OCI-LY3 (cell line): ENCODE data around the gene BTF3L4.
"Not testable (repeated sequence)": the region's sequence is repeated elsewhere in the genome, so short reads cannot be mapped to it uniquely, and the experiment has no call there.

Source experiments
- H2AFZ ChIP-seq: fragments of 200-600, 300-600 bp; shearing (Covaris generic); 2 replicates; pipeline ENCODE4 v1.6.0; 2014; ENCODE audit warnings: antibody characterized with exemption, low read depth, low read length
- H3K27ac ChIP-seq: fragments of 200-600, 300-600 bp; sonication (generic); 2 replicates; pipeline ENCODE4 v1.5.1; 2014; ENCODE audit warnings: mild to moderate bottlenecking, low read length, moderate library complexity, mixed read lengths
- H3K27me3 ChIP-seq: fragments of 200-600, 300-600 bp; sonication (generic); 2 replicates; pipeline ENCODE4 v1.6.1; 2014; ENCODE audit warnings: low read depth, low read length, mixed read lengths
- H3K36me3 ChIP-seq: fragments of 200-600, 300-600 bp; sonication (generic); replicated peaks from 2 replicates; pipeline ENCODE3; 2014; ENCODE audit warnings: low read depth, low read length, mixed read lengths
- H3K4me1 ChIP-seq: fragments of 300-600, 200-600 bp; sonication (generic); 2 replicates; pipeline ENCODE4 v1.6.1; 2014; ENCODE audit warnings: low read length, mixed read lengths
- H3K4me2 ChIP-seq: fragments of 200-600, 300-600 bp; sonication (generic); 2 replicates; pipeline ENCODE4 v1.6.1; 2014; ENCODE audit warnings: low read length, mixed read lengths
- H3K4me3 ChIP-seq: fragments of 300-600, 200-600 bp; sonication (generic); 2 replicates; pipeline ENCODE4 v1.5.1; 2014; ENCODE audit warnings: antibody characterized with exemption, mild to moderate bottlenecking, low read length, moderate library complexity
- H3K79me2 ChIP-seq: fragments of 300-600, 200-600 bp; shearing (Covaris generic); 2 replicates; pipeline ENCODE4 v1.6.1; 2014; ENCODE audit warnings: mild to moderate bottlenecking, low read length, mixed read lengths
- H3K9ac ChIP-seq: fragments of 300-600, 200-600 bp; shearing (Covaris generic); 2 replicates; pipeline ENCODE4 v1.6.0; 2014; ENCODE audit warnings: mild to moderate bottlenecking, low read length, moderate library complexity
- H3K9me3 ChIP-seq: fragments of 200-600, 300-600 bp; shearing (Covaris generic); 2 replicates; pipeline ENCODE4 v1.6.1; 2014; ENCODE audit warnings: low read length, mixed read lengths; ENCODE audit not compliant: insufficient read depth
- H4K20me1 ChIP-seq: fragments of 200-600, 300-600 bp; sonication (generic); 2 replicates; pipeline ENCODE4 v1.6.1; 2016; ENCODE audit warnings: low read length, mixed read lengths; ENCODE audit not compliant: insufficient read depth
- EZH2phosphoT487 ChIP-seq: fragments of 200-600 bp; shearing (Covaris generic); IDR thresholded peaks from 2 replicates; pipeline ENCODE4 v1.6.1; 2018; ENCODE audit warnings: antibody characterized with exemption, mixed run types, low read depth
- TF ChIP-seq, protein P1 (sequence below): fragments of 200-600, 300-600 bp; sonication (generic); IDR thresholded peaks from 2 replicates; pipeline ENCODE4 v1.5.1; 2014; ENCODE audit warnings: antibody characterized with exemption, low read length, low read depth

The BTF3L4 gene

DNA sequence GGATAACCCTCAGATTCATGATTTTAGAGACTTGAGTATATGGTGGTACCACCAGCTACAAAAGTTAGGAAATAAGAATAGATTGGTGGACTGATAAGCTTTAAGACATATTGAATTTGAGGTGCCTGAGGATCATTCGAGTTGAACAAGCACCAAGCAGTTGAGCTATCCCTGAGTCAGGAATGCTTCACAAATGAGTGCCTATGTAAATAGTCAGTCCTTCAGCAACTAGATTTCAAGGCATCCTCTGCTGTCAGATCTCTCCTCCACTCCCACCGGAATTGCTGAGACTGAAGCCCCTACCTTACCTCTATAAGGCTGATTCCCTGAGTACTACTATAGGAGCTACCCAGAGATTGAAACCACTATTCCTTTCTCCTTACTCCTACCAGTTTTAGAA is 7.1 kb downstream of the BTF3L4 start:
- Histone ChIP-seq H3K79me2 (peaks cover 28% of the 10 kb centered on the region), H3K27me3 (no peaks in the 10 kb centered on the region), H3K9ac (no peak overlapping the region), H3K4me2 (no peak overlapping the region), H3K4me1 (no peaks in the 10 kb centered on the region), H3K27ac (no peak overlapping the region), H3K4me3 (no peak overlapping the region), H3K36me3 (peaks cover 19% of the 10 kb centered on the region), H2AFZ (no peak overlapping the region), H4K20me1 (0 out of 2 replicates have a peak, but pooled peaks cover 3% of the 10 kb centered on the region), H3K9me3 (no peaks in the 10 kb centered on the region)
- TF ChIP-seq, protein P1, sequence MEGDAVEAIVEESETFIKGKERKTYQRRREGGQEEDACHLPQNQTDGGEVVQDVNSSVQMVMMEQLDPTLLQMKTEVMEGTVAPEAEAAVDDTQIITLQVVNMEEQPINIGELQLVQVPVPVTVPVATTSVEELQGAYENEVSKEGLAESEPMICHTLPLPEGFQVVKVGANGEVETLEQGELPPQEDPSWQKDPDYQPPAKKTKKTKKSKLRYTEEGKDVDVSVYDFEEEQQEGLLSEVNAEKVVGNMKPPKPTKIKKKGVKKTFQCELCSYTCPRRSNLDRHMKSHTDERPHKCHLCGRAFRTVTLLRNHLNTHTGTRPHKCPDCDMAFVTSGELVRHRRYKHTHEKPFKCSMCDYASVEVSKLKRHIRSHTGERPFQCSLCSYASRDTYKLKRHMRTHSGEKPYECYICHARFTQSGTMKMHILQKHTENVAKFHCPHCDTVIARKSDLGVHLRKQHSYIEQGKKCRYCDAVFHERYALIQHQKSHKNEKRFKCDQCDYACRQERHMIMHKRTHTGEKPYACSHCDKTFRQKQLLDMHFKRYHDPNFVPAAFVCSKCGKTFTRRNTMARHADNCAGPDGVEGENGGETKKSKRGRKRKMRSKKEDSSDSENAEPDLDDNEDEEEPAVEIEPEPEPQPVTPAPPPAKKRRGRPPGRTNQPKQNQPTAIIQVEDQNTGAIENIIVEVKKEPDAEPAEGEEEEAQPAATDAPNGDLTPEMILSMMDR, result no peak
- TF ChIP-seq EZH2phosphoT487, result no peak

DNA sequence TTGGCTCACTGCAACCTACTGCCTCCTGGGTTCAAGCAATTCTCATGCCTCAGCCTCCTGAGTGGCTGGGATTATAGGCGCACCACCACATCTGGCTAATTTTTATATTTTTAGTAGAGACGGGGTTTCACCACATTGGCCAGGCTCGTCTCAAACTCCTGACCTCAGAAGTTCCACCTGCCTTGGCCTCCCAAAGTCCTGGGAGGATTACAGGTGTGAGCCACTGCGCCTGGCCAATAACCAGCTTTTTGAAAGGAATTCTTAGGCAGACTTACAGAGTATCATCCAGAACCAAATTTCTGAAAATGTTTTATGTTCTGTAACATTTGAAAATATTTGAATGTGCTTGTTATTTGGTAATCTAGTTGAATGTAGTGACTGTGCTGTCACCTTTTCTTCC is 14.6 kb downstream of the BTF3L4 start:
- Histone ChIP-seq H2AFZ (no peak overlapping the region), H3K4me1 (no peaks in the 10 kb centered on the region), H3K9ac (no peak overlapping the region), H4K20me1 (no peaks in the 10 kb centered on the region; the same call in 1 of the 2 replicates), H3K9me3 (no peaks in the 10 kb centered on the region), H3K4me2 (no peak overlapping the region), H3K4me3 (no peak overlapping the region), H3K27ac (no peak overlapping the region), H3K36me3 (peaks cover 4% of the 10 kb centered on the region), H3K27me3 (no peaks in the 10 kb centered on the region), H3K79me2 (peaks cover 10% of the 10 kb centered on the region; the same call in 1 of the 2 replicates)
- TF ChIP-seq EZH2phosphoT487, result no peak
- TF ChIP-seq, protein P1, result no peak

DNA sequence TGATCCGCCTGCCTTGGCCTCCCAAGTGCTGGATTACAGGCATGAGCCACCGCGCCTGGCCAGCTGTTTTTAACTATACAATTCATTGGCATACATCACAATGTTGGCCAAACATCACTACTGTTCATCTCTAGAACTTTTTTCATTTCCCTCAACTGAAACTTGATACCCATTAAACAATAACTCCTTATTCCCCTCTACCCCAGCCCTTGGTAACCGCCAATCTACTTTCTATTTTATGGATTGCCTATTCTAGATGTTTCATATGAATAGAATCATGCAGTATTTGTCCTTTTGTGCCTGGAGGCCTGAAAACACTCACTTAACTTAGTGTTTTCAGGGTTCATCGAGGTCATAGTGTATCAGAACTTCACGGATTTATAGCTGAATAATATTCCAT is 16.2 kb downstream of the BTF3L4 start:
- no peaks in the 10 kb centered on the region; the same call in 1 of the 2 replicates for H4K20me1 ChIP-seq
- H2AFZ ChIP-seq, result no peak overlapping the region
- H3K9me3 ChIP-seq, result no peaks in the 10 kb centered on the region
- no peaks in the 10 kb centered on the region for H3K4me1 ChIP-seq
- H3K36me3 ChIP-seq, result peaks cover 4% of the 10 kb centered on the region
- H3K4me2 ChIP-seq, result no peak overlapping the region
- no peaks in the 10 kb centered on the region for H3K27me3 ChIP-seq
- H3K27ac ChIP-seq, result no peak overlapping the region
- H3K9ac ChIP-seq, result no peak overlapping the region
- H3K4me3 ChIP-seq, result no peak overlapping the region
- H3K79me2 ChIP-seq, result peaks cover 10% of the 10 kb centered on the region; the same call in 1 of the 2 replicates
- no peak for TF ChIP-seq EZH2phosphoT487
- TF ChIP-seq, protein P1, result no peak

DNA sequence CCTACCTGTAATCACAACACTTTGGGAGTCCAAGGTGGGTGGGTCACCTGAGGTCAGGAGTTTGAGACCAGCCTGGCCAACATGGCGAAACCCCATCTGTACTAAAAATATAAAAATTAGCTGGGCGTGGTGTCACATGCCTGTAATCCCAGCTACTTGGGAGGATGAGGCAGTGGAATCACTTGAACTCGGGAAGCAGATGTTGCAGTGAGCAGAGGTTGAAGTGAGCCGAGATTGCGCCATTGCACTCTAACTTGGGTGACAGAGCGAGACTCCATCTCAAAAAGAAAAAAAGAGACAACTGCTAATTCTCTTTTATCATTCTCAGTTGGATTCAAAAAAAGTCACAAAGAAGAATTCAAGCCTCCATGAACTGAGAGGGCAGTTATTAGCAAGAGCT is 21.2 kb downstream of the BTF3L4 start:
- H3K4me1 ChIP-seq, H3K4me2 ChIP-seq, H3K9me3 ChIP-seq, H3K36me3 ChIP-seq, H2AFZ ChIP-seq, H3K27me3 ChIP-seq, H3K27ac ChIP-seq, H3K4me3 ChIP-seq, H3K9ac ChIP-seq, H3K79me2 ChIP-seq, H4K20me1 ChIP-seq: not testable (repeated sequence)

DNA sequence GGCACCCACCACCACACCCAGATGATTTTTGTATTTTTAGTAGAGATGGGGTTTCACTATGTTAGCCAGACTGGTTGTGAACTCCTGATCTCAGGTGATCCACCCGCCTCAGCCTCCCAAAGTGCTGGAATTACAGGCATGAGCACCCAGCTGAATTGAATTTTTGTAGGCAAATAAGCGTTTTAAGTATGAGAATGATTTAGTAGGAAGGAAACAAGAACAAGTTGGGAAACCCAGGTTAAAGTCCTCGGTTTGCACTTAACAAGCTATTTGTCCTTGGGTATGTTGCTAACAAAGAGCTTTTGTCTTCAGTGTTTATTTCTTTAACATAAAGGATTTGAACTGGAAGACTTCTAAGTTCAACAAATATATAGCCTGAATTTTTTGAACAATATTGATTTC is 23.9 kb downstream of the BTF3L4 start:
- Histone ChIP-seq H3K9me3 (no peaks in the 10 kb centered on the region), H3K4me3 (no peak overlapping the region), H3K9ac (no peak overlapping the region), H4K20me1 (no peaks in the 10 kb centered on the region), H3K4me2 (no peak overlapping the region), H3K79me2 (peaks cover 7% of the 10 kb centered on the region; the same call in 1 of the 2 replicates), H3K4me1 (no peaks in the 10 kb centered on the region), H3K27ac (no peak overlapping the region), H2AFZ (no peak overlapping the region), H3K27me3 (no peaks in the 10 kb centered on the region), H3K36me3 (peaks cover 4% of the 10 kb centered on the region)
- no peak for TF ChIP-seq EZH2phosphoT487
- TF ChIP-seq, protein P1, result no peak

DNA sequence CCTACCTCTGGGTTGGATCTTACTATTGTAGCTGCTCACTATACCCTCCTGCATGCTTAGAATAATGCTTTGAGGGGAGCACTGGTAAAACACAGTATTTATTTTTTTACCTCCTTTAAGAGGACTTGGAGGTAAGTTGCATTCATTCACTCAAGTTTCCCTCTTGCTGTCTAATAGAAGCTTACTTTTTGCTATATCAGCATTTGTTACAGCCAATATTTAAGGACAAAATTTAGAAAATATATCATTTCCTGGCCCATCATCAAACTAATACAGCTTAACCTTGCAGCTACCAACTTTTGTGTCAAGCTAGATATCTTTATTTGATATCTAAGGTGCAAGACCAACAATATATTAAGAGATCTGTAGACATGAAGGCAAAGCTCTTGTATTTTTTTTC is 31.8 kb downstream of the BTF3L4 start:
- H3K27ac ChIP-seq, H3K9me3 ChIP-seq, H2AFZ ChIP-seq, H4K20me1 ChIP-seq, H3K4me3 ChIP-seq, H3K4me1 ChIP-seq, H3K79me2 ChIP-seq, H3K27me3 ChIP-seq, H3K9ac ChIP-seq, H3K4me2 ChIP-seq: not testable (repeated sequence)
- peaks cover 21% of the 10 kb centered on the region for H3K36me3 ChIP-seq
